A673 (cell line): ENCODE data around the gene TNFRSF13B. TPM values are rescaled to one million over a fixed set of nuclear protein-coding genes. Genes with fewer than 3 reads are reported as not detected.
"Not testable (repeated sequence)": the region's sequence is repeated elsewhere in the genome, so short reads cannot be mapped to it uniquely, and the experiment has no call there.

Source experiments
- BruUV-seq: library from RNA; stranded (reverse); fragments of 400-500 nt; replicated peaks from 2 replicates; lab custom pipeline; 2021; lab: Mats Ljungman, UMichigan
- CTCF ChIA-PET: fragments of 300-600 bp; sonication (Branson Sonifier 250); formaldehyde crosslinking; loops from one replicate; lab custom pipeline; 2022; ENCODE audit warnings: antibody characterized with exemption; lab: Charles Lee
- POLR2A ChIA-PET: fragments of 300-600 bp; sonication (Branson Sonifier 250); formaldehyde crosslinking; loops from one replicate; lab custom pipeline; 2022; ENCODE audit warnings: antibody characterized with exemption; ENCODE audit not compliant: low non-redundant PET; lab: Charles Lee
- DNase-seq: peaks from one replicate; pipeline ENCODE4 v3.0.0-alpha.2; 2015; ENCODE audit warnings: low spot score
- H3K27ac ChIP-seq: fragments of 200-600 bp; sonication (generic); 2 replicates; pipeline ENCODE4 v1.5.1; 2016; ENCODE audit warnings: mixed run types, low read depth, mild to moderate bottlenecking, mixed read lengths, antibody characterized with exemption, low read length; ENCODE audit not compliant: poor library complexity, severe bottlenecking
- H3K27me3 ChIP-seq: fragments of 200-600 bp; sonication (generic); replicated peaks from 2 replicates; pipeline ENCODE4 v1.6.1; 2017; ENCODE audit warnings: mixed run types, low read depth, mild to moderate bottlenecking, mixed read lengths, antibody characterized with exemption, low read length; ENCODE audit not compliant: insufficient read depth, poor library complexity
- H3K36me3 ChIP-seq: fragments of 200-600 bp; sonication (generic); 2 replicates; pipeline ENCODE4 v1.6.1; 2016; ENCODE audit warnings: mixed run types, mild to moderate bottlenecking, mixed read lengths, antibody characterized with exemption, low read length; ENCODE audit not compliant: insufficient read depth, poor library complexity, severe bottlenecking
- H3K4me1 ChIP-seq: fragments of 200-600 bp; sonication (generic); 2 replicates; pipeline ENCODE4 v1.6.1; 2017; ENCODE audit warnings: mixed run types, mild to moderate bottlenecking, mixed read lengths, antibody characterized with exemption, low read length; ENCODE audit not compliant: insufficient read depth, poor library complexity, severe bottlenecking
- H3K4me3 ChIP-seq: fragments of 200-600 bp; sonication (generic); 2 replicates; pipeline ENCODE4 v1.5.1; 2016; ENCODE audit warnings: low read depth, mixed run types, mild to moderate bottlenecking, mixed read lengths, low read length; ENCODE audit not compliant: poor library complexity, severe bottlenecking
- H3K9me3 ChIP-seq: fragments of 200-600 bp; sonication (generic); 2 replicates; pipeline ENCODE4 v1.6.1; 2016; ENCODE audit warnings: mixed run types, low read depth, mild to moderate bottlenecking, mixed read lengths, antibody characterized with exemption, low read length; ENCODE audit not compliant: poor library complexity, severe bottlenecking
- EZH2 ChIP-seq: fragments of 200-600 bp; sonication (generic); IDR thresholded peaks from 2 replicates; pipeline ENCODE4 v1.6.1; 2017; ENCODE audit warnings: borderline replicate concordance, low read depth, mild to moderate bottlenecking, mixed read lengths, antibody characterized with exemption, low read length; ENCODE audit not compliant: poor library complexity, severe bottlenecking
- intact Hi-C: fragments of 100-400 bp; cut with micrococcal nuclease; formaldehyde crosslinking; loops from one replicate; pipeline ENCODE4 v1.10.0; 2022; ENCODE audit not compliant: unreplicated experiment
- total RNA-seq: library from RNA; stranded (reverse); gene quantifications from 2 replicates; pipeline ENCODE4 v1.2.3, GENCODE V29; 2021
- TF ChIP-seq, protein P1 (sequence below): fragments of 300-800, 200-600 bp; sonication (generic); conservative IDR thresholded peaks from 2 replicates; pipeline ENCODE4 v1.5.1; 2017; ENCODE audit warnings: low read depth, mild to moderate bottlenecking, antibody characterized with exemption, low read length, moderate library complexity, mixed read lengths

Gene TNFRSF13B
- total RNA-seq, 1 experiment from 2014 or later, result not detected

DNA sequence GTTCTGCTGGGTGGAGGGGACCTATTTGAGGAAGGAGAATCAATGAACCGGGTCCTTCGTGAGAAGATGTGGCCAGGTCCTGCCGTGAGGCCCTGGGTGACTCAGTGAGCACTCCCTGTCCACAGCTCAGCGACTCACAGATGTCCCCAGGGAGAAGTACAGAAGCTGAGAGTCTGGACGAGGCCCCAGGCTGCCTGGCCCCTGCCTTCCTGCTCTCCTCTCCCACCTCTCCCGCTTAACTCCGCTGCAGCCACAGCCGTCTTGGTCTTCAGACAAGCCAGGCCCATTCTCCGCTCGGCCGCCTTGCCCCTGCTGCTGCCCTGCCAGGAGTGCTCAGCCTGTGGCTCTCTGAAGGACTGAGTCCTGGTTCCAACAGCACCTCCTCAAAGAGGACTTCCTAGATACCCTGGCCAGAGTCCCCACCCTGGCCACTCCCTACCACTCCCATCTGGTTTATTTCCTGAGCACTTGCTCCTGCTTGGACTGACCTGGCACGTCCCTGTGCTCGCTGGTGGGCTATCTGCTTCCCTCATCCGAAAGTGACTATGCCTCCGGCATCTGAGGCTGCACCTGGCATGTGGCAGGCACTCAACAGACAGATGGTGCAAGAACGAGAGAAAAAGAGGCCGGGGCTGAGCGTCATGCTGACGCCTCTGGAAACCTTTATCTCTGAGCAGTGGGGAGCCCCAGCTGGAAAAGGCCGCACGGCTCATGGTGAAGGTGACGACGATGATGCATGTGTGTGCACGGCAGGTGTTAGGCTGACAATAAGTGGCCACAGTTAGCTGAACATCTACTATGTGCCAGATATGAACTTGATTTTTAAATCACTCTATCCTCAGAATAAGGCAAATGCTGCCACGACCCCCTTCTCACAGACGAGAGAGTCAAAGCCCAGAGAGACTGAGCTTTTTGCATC is 9.2 kb upstream of the TNFRSF13B start:
- Histone ChIP-seq H3K9me3 (no peaks in the 10 kb centered on the region), H3K36me3 (no peaks in the 10 kb centered on the region), H3K27me3 (no peaks in the 10 kb centered on the region), H3K4me3 (no peak overlapping the region), H3K27ac (no peak overlapping the region), H3K4me1 (peaks cover 8% of the 10 kb centered on the region)
- POLR2A ChIA-PET, result no interaction called here
- BruUV-seq, result no TSS peak
- no peak for TF ChIP-seq EZH2
- TF ChIP-seq, protein P1, sequence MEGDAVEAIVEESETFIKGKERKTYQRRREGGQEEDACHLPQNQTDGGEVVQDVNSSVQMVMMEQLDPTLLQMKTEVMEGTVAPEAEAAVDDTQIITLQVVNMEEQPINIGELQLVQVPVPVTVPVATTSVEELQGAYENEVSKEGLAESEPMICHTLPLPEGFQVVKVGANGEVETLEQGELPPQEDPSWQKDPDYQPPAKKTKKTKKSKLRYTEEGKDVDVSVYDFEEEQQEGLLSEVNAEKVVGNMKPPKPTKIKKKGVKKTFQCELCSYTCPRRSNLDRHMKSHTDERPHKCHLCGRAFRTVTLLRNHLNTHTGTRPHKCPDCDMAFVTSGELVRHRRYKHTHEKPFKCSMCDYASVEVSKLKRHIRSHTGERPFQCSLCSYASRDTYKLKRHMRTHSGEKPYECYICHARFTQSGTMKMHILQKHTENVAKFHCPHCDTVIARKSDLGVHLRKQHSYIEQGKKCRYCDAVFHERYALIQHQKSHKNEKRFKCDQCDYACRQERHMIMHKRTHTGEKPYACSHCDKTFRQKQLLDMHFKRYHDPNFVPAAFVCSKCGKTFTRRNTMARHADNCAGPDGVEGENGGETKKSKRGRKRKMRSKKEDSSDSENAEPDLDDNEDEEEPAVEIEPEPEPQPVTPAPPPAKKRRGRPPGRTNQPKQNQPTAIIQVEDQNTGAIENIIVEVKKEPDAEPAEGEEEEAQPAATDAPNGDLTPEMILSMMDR, result no peak
- intact Hi-C loops, result no loop called here
- no peak for DNase-seq
- CTCF ChIA-PET, result no interaction called here

DNA sequence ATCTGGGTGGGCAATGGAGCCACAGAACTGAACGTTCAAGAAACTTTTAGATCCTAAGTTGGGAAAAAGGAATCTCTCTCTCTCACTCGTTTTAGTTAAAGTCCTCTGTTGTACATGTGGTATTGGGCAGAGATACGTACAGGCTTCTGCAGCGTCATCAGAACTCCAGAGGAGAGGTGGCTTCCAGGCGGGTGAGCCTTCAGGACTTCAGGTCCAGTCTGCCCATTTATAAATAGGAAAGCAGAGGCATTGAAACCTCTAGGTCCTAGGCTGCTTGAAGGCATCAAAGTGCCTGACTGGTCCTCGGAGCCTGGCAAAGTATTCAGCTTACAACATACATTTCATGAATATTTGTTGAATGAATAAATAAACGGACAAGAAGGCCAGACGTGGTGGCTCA is 8.1 kb upstream of the TNFRSF13B start:
- no peak overlapping the region for H3K4me3 ChIP-seq
- no peaks in the 10 kb centered on the region for H3K36me3 ChIP-seq
- BruUV-seq, result no TSS peak
- intact Hi-C loops, result no loop called here
- TF ChIP-seq, protein P1, result no peak
- no peak for TF ChIP-seq EZH2
- H3K9me3 ChIP-seq, result no peaks in the 10 kb centered on the region
- no peaks in the 10 kb centered on the region for H3K27me3 ChIP-seq
- ChIA-PET POLR2A (no interaction called here), CTCF (no interaction called here)
- DNase-seq, result no peak
- H3K27ac ChIP-seq, result no peak overlapping the region
- H3K4me1 ChIP-seq, result peaks cover 10% of the 10 kb centered on the region

DNA sequence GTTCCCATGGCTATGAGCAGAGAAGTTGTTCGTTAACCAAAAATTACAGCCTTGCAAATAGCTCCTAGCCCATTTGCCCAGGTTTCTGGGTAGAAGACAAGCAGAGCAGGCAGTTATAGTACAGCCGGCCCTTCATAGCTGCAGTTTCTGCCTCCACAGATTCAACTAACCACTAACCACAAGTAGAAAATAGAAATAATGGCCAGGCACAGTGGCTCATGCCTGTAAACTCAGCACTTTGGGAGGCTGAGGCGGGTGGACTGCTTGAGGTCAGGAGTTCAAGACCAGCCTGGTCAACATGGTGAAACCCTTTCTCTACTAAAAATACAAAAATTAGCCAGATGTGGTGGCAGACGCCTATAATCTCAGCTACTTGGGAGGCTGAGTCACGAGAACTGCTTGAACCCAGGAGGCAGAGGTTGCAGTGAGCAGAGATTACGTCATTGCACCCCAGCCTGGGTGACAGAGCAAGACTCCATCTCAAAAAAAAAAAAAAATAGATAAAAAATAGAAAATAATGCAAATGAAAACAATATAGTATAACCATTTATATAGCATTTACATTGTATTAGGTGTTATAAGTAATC is 7.4 kb upstream of the TNFRSF13B start:
- intact Hi-C loops, BruUV-seq, H3K4me3 ChIP-seq, CTCF ChIA-PET, H3K9me3 ChIP-seq, H3K4me1 ChIP-seq, H3K27me3 ChIP-seq, POLR2A ChIA-PET, DNase-seq, H3K27ac ChIP-seq, H3K36me3 ChIP-seq: not testable (repeated sequence)
